ENCODE data around the gene GABARAP. TPM values are rescaled to one million over a fixed set of nuclear protein-coding genes. Genes with fewer than 3 reads are reported as not detected.
A peak's percentile ranks its signal among the peaks of the same experiment; 100 is the strongest.

GABARAP gene
- total and polyA plus RNA-seq, 2 of the 13 experiments (the other 11 are each of a cell fraction or from before 2014, with no cell fraction given), result 161 to 310 TPM

GRCh38 chr17:7242717-7243452, 636 bp upstream of the GABARAP start (continued):
- TF ChIP-seq THAP11 (CRISPR knock-in tag; IDR thresholded peaks at IDR 0.05) (peak; percentile 91), ZBTB39 (CRISPR knock-in tag; IDR thresholded peaks at IDR 0.05) (no peak), ZNF124 (CRISPR knock-in tag; IDR thresholded peaks at IDR 0.05) (peak; percentile 37; the same call in 1 of the 2 replicates), PRPF4 (IDR thresholded peaks at IDR 0.05; ENCODE audit: low read depth, low read length, poor library complexity, severe bottlenecking) (no peak), ZNF251 (CRISPR knock-in tag; IDR thresholded peaks at IDR 0.05) (no peak), HDAC2 (CRISPR knock-in tag; IDR thresholded peaks at IDR 0.05) (peak; percentile 71), ZFAT (CRISPR knock-in tag; conservative IDR thresholded peaks at IDR 0.05) (no peak), FOSL1 (CRISPR knock-in tag; IDR thresholded peaks at IDR 0.05; ENCODE audit: borderline replicate concordance) (no peak), ZNF784 (CRISPR knock-in tag; IDR thresholded peaks at IDR 0.05; ENCODE audit: borderline replicate concordance) (no peak; the same call in 1 of the 2 replicates), PHF8 (CRISPR knock-in tag; IDR thresholded peaks at IDR 0.05) (peak; percentile 28; the same call in 1 of the 2 replicates), ZNF530 (CRISPR knock-in tag; IDR thresholded peaks at IDR 0.05; ENCODE audit: low read depth) (no peak), KDM4B (CRISPR knock-in tag; IDR thresholded peaks at IDR 0.05) (no peak; the same call in 1 of the 2 replicates), YEATS4 (CRISPR knock-in tag; IDR thresholded peaks at IDR 0.05; ENCODE audit: borderline replicate concordance) (peak; percentile 94), ARID2 (CRISPR knock-in tag; IDR thresholded peaks at IDR 0.05; ENCODE audit: borderline replicate concordance) (no peak), CHCHD3 (CRISPR knock-in tag; IDR thresholded peaks at IDR 0.05) (no peak), ZNF839 (CRISPR knock-in tag; IDR thresholded peaks at IDR 0.05; ENCODE audit: borderline replicate concordance) (no peak), ZNF160 (CRISPR knock-in tag; IDR thresholded peaks at IDR 0.05) (peak; percentile 56; the same call in 1 of the 2 replicates), ERF (CRISPR knock-in tag; IDR thresholded peaks at IDR 0.05) (peak; percentile 60), KMT2B (CRISPR knock-in tag; IDR thresholded peaks at IDR 0.05) (peak; percentile 50; the same call in 1 of the 2 replicates), ZNF362 (CRISPR knock-in tag; IDR thresholded peaks at IDR 0.05; ENCODE audit: borderline replicate concordance) (0 out of 2 replicates have a peak, but pooled peaks have one; percentile 46), ZSCAN20 (CRISPR knock-in tag; IDR thresholded peaks at IDR 0.05; ENCODE audit: borderline replicate concordance) (0 out of 2 replicates have a peak, but pooled peaks have one; percentile 53), ZNF10 (CRISPR knock-in tag; IDR thresholded peaks at IDR 0.05; ENCODE audit: borderline replicate concordance, low read depth) (no peak)
- TF ChIP-seq, protein P1, sequence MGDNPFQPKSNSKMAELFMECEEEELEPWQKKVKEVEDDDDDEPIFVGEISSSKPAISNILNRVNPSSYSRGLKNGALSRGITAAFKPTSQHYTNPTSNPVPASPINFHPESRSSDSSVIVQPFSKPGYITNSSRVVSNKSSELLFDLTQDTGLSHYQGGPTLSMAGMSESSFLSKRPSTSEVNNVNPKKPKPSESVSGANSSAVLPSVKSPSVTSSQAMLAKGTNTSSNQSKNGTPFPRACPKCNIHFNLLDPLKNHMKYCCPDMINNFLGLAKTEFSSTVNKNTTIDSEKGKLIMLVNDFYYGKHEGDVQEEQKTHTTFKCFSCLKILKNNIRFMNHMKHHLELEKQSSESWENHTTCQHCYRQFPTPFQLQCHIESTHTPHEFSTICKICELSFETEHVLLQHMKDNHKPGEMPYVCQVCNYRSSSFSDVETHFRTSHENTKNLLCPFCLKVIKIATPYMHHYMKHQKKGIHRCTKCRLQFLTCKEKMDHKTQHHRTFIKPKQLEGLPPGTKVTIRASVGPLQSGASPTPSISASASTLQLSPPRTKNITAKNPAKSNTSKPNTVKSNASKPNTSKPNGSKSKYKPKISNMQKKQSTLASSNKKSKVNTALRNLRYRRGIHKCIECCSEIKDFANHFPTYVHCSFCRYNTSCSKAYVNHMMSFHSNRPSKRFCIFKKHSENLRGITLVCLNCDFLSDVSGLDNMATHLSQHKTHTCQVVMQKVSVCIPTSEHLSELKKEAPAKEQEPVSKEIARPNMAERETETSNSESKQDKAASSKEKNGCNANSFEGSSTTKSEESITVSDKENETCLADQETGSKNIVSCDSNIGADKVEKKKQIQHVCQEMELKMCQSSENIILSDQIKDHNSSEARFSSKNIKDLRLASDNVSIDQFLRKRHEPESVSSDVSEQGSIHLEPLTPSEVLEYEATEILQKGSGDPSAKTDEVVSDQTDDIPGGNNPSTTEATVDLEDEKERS (CRISPR knock-in tag; IDR thresholded peaks at IDR 0.05), result no peak
